Measurements from ENCODE around the gene FREM3. TPM values are rescaled to one million over a fixed set of nuclear protein-coding genes. Genes with fewer than 3 reads are reported as not detected.

The FREM3 gene
- total and polyA plus RNA-seq, 2 of the 8 experiments (the other 6 are each of a cell fraction or from before 2014, with no cell fraction given) = 0.03 to 0.11 TPM

DNA sequence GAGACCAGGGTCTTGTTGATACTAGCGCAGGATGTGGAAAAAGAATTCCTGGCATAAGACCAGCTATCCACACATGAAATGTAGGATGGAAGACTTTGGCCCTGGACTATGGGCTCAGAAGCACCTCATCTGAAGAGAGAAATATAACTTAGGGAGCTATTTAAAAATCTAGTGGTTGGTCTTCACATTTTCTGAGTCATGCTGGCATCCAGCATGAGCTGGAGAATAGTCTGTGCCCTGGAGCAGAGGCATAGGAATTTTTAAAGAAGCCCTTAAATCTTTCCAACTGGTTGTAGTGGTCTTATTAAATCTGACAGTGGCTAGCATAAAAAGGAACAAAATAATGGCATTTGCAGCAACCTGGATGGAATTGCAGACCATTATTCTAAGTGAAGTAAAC, 100.6 kb downstream of the FREM3 start:
- no peak overlapping the region for H3K4me2 ChIP-seq (ENCODE audit: insufficient read depth in 1 of 2, low read depth in 2 of 2, low read length in 2 of 2)
- no peak overlapping the region for H3K27ac ChIP-seq (ENCODE audit: low read depth, low read length)
- no peak overlapping the region for H3K56ac ChIP-seq (replicated peaks; ENCODE audit: insufficient read length, low read depth, low read length)
- no peak overlapping the region for H2BK120ac ChIP-seq (replicated peaks; ENCODE audit: low read depth, low read length)
- H3K4ac ChIP-seq (replicated peaks; ENCODE audit: insufficient read length, low read depth, low read length) = no peak overlapping the region
- no peak overlapping the region for H3K23ac ChIP-seq (ENCODE audit: insufficient read length)
- H3K18ac ChIP-seq (ENCODE audit: extremely low read depth, low read length) = no peak overlapping the region
- no peak overlapping the region for H3K4me3 ChIP-seq (ENCODE audit: extremely low read depth in 1 of 4, insufficient read depth in 2 of 4, low read depth in 3 of 4, low read length in 4 of 4)
- no peaks in the 10 kb centered on the region for H3K4me1 ChIP-seq (replicated peaks in 1 of 4; ENCODE audit: control insufficient read depth in 3 of 4, insufficient read depth in 4 of 4, low read length in 3 of 4)
- no peak overlapping the region for H4K5ac ChIP-seq (ENCODE audit: insufficient read length, low read depth, low read length)
- H3K9ac ChIP-seq (replicated peaks in 1 of 4; ENCODE audit: extremely low read depth in 1 of 4, low read depth in 3 of 4, low read length in 3 of 4) = no peak overlapping the region
- no peaks in the 10 kb centered on the region for H3K9me3 ChIP-seq (ENCODE audit: insufficient read depth in 2 of 2, low read depth in 1 of 2, low read length in 1 of 2)
- no peaks in the 10 kb centered on the region for H4K20me1 ChIP-seq (replicated peaks in 1 of 2; ENCODE audit: control insufficient read depth in 1 of 2, insufficient read depth in 2 of 2, low read length in 2 of 2)
- no peak overlapping the region for H4K8ac ChIP-seq (ENCODE audit: extremely low read depth, insufficient read depth, low read length)
- H3K23me2 ChIP-seq (ENCODE audit: low read depth, low read length) = no peaks in the 10 kb centered on the region
- POLR2A ChIA-PET (ENCODE audit: partially characterized antibody) = no interaction called here
- WGBS, 2 experiments (ENCODE audit: extremely low coverage in 1 of 2, insufficient coverage in 1 of 2, insufficient read length in 1 of 2, insufficient replicate concordance in 2 of 2, low coverage in 1 of 2, low lambda C conversion rate in 2 of 2, missing lambda C conversion rate in 1 of 2) = 96% methylated on average over 1 of the region's 1 CpG; no CpG with 5 or more reads in 1 of the 2 experiments
- H2AK5ac ChIP-seq (ENCODE audit: low read depth, low read length) = no peak overlapping the region
- H2BK5ac ChIP-seq (ENCODE audit: low read depth, low read length) = no peak overlapping the region
- no peak overlapping the region for H4K91ac ChIP-seq (replicated peaks; ENCODE audit: insufficient read length, low read length)
- no peaks in the 10 kb centered on the region for H3K79me1 ChIP-seq (ENCODE audit: low read depth, low read length)
- H2BK12ac ChIP-seq (ENCODE audit: low read depth, low read length) = no peak overlapping the region
- no peak overlapping the region for H2BK20ac ChIP-seq (ENCODE audit: low read length)
- no peak overlapping the region for H3K14ac ChIP-seq (ENCODE audit: insufficient read length)
- CTCF ChIA-PET (ENCODE audit: partially characterized antibody) = no interaction called here
- DNase-seq (ENCODE audit: low read depth in 1 of 2, low spot score in 2 of 2) (no peak), FAIRE-seq (no peak)
- no peak overlapping the region for H2BK15ac ChIP-seq (ENCODE audit: low read length)
- H3K27me3 ChIP-seq (replicated peaks in 1 of 4; ENCODE audit: control insufficient read depth in 3 of 4, extremely low read depth in 1 of 4, insufficient read depth in 3 of 4, low read length in 3 of 4) = no peaks in the 10 kb centered on the region
- no peaks in the 10 kb centered on the region for H3K79me2 ChIP-seq (ENCODE audit: control insufficient read depth in 1 of 2, insufficient read depth in 2 of 2, low read length in 2 of 2)
- no peaks in the 10 kb centered on the region for H3K36me3 ChIP-seq (ENCODE audit: control insufficient read depth in 2 of 4, insufficient read depth in 4 of 4, low read length in 3 of 4)
- no peak overlapping the region for H2AFZ ChIP-seq (ENCODE audit: low read length)
- no peak for TF ChIP-seq SAP30 (IDR thresholded peaks at IDR 0.05; ENCODE audit: insufficient read depth, insufficient replicate concordance, low read length)
- no peak for TF ChIP-seq CTBP2 (IDR thresholded peaks at IDR 0.05; ENCODE audit: borderline replicate concordance, insufficient read depth, insufficient read length, low read length)
- no peak for TF ChIP-seq CHD2 (IDR thresholded peaks at IDR 0.05; ENCODE audit: low read length)
- no peak for TF ChIP-seq EP300 (IDR thresholded peaks at IDR 0.05; ENCODE audit: borderline replicate concordance in 1 of 2, low read depth in 2 of 2, low read length in 2 of 2)
- no peak for TF ChIP-seq HDAC2 (IDR thresholded peaks at IDR 0.05; ENCODE audit: borderline replicate concordance in 1 of 2, low read depth in 2 of 2, low read length in 2 of 2)
- TF ChIP-seq KDM4A (IDR thresholded peaks at IDR 0.05; ENCODE audit: low read depth, low read length, severe bottlenecking) = no peak
- TF ChIP-seq, protein P1, sequence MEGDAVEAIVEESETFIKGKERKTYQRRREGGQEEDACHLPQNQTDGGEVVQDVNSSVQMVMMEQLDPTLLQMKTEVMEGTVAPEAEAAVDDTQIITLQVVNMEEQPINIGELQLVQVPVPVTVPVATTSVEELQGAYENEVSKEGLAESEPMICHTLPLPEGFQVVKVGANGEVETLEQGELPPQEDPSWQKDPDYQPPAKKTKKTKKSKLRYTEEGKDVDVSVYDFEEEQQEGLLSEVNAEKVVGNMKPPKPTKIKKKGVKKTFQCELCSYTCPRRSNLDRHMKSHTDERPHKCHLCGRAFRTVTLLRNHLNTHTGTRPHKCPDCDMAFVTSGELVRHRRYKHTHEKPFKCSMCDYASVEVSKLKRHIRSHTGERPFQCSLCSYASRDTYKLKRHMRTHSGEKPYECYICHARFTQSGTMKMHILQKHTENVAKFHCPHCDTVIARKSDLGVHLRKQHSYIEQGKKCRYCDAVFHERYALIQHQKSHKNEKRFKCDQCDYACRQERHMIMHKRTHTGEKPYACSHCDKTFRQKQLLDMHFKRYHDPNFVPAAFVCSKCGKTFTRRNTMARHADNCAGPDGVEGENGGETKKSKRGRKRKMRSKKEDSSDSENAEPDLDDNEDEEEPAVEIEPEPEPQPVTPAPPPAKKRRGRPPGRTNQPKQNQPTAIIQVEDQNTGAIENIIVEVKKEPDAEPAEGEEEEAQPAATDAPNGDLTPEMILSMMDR (IDR thresholded peaks at IDR 0.05; ENCODE audit: control extremely low read depth in 1 of 3, insufficient read depth in 1 of 3, low read depth in 1 of 3, low read length in 3 of 3) = no peak
- no peak for TF ChIP-seq SRF (IDR thresholded peaks at IDR 0.05; ENCODE audit: low read depth, low read length)
- TF ChIP-seq, protein P2, sequence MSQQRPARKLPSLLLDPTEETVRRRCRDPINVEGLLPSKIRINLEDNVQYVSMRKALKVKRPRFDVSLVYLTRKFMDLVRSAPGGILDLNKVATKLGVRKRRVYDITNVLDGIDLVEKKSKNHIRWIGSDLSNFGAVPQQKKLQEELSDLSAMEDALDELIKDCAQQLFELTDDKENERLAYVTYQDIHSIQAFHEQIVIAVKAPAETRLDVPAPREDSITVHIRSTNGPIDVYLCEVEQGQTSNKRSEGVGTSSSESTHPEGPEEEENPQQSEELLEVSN (IDR thresholded peaks at IDR 0.05) = no peak
- TF ChIP-seq BACH1 (IDR thresholded peaks at IDR 0.05; ENCODE audit: low read length) = no peak
